Stimulated activated naive CD8-positive, alpha-beta T cell treated with anti-CD3 and anti-CD28 coated beads, Interleukin-15, Interleukin-2, amounts not matched to agents 100 ng/mL and 50 ng/mL, for 24 hours (primary cell): ENCODE results near the gene WFS1.

Source experiments
- H3K27ac Mint-ChIP-seq: one replicate; pipeline ENCODE4 v1.8.0; 2021; ENCODE audit warnings: mild to moderate bottlenecking, mixed read lengths
- H3K27me3 Mint-ChIP-seq: one replicate; pipeline ENCODE4 v1.8.0; 2021; ENCODE audit warnings: mixed read lengths
- H3K36me3 Mint-ChIP-seq: one replicate; pipeline ENCODE4 v1.8.0; 2021; ENCODE audit warnings: low read depth, mixed read lengths
- H3K4me1 Mint-ChIP-seq: one replicate; pipeline ENCODE4 v1.8.0; 2021; ENCODE audit warnings: low read depth, mixed read lengths
- H3K4me3 Mint-ChIP-seq: one replicate; pipeline ENCODE4 v1.8.0; 2021; ENCODE audit warnings: mild to moderate bottlenecking, mixed read lengths
- H3K9me3 Mint-ChIP-seq: one replicate; pipeline ENCODE4 v1.8.0; 2021; ENCODE audit warnings: mixed read lengths

The WFS1 gene

GRCh38 chr4:6269616-6270511 is at the start of gene WFS1:
Gene WFS1 (plus strand): TSS chr4:6269850. CDS start chr4:6277456, 7,606 bp downstream.
- H3K27me3 Mint-ChIP-seq = peaks cover 9% of the 10 kb centered on the region
- no peaks in the 10 kb centered on the region for H3K9me3 Mint-ChIP-seq
- H3K4me3 Mint-ChIP-seq = peak within 1 kb of the TSS; percentile 80
- no peaks in the 10 kb centered on the region for H3K36me3 Mint-ChIP-seq
- no peak within 1 kb of the TSS for H3K27ac Mint-ChIP-seq
- H3K4me1 Mint-ChIP-seq = peaks cover 14% of the 10 kb centered on the region

GRCh38 chr4:6221301-6221850 is 48.3 kb upstream of the WFS1 start:
- peaks cover 4% of the 10 kb centered on the region for H3K9me3 Mint-ChIP-seq
- no peak overlapping the region for H3K4me3 Mint-ChIP-seq
- no peaks in the 10 kb centered on the region for H3K36me3 Mint-ChIP-seq
- H3K4me1 Mint-ChIP-seq = no peaks in the 10 kb centered on the region
- H3K27ac Mint-ChIP-seq = no peak overlapping the region
- H3K27me3 Mint-ChIP-seq = peaks cover 66% of the 10 kb centered on the region

- Mint-ChIP-seq H3K4me3 (no peak overlapping the region), H3K36me3 (no peaks in the 10 kb centered on the region), H3K27me3 (peaks cover 61% of the 10 kb centered on the region)
Observed at GRCh38 chr4:6221851-6222760, 47.5 kb upstream of the WFS1 start.

GRCh38 chr4:6222761-6223292 is 46.8 kb upstream of the WFS1 start:
- Mint-ChIP-seq H3K9me3 (no peaks in the 10 kb centered on the region), H3K36me3 (no peaks in the 10 kb centered on the region), H3K27ac (no peak overlapping the region), H3K4me1 (no peaks in the 10 kb centered on the region), H3K27me3 (peaks cover 56% of the 10 kb centered on the region), H3K4me3 (no peak overlapping the region)

More at GRCh38 chr4:6221851-6222760, 47.5 kb upstream of the WFS1 start:
- Mint-ChIP-seq H3K27ac (no peak overlapping the region), H3K9me3 (no peaks in the 10 kb centered on the region), H3K4me1 (no peaks in the 10 kb centered on the region)

- Mint-ChIP-seq H3K9me3 (no peaks in the 10 kb centered on the region), H3K27me3 (peaks cover 49% of the 10 kb centered on the region)
Observed at GRCh38 chr4:6224735-6225134, 44.9 kb upstream of the WFS1 start.

GRCh38 chr4:6225469-6225868 is 44.2 kb upstream of the WFS1 start:
- no peak overlapping the region for H3K27ac Mint-ChIP-seq
- peaks cover 46% of the 10 kb centered on the region for H3K27me3 Mint-ChIP-seq
- no peak overlapping the region for H3K4me3 Mint-ChIP-seq
- H3K9me3 Mint-ChIP-seq = no peaks in the 10 kb centered on the region
- no peaks in the 10 kb centered on the region for H3K36me3 Mint-ChIP-seq
- no peaks in the 10 kb centered on the region for H3K4me1 Mint-ChIP-seq

More at GRCh38 chr4:6224735-6225134, 44.9 kb upstream of the WFS1 start:
- H3K36me3 Mint-ChIP-seq = no peaks in the 10 kb centered on the region
- no peak overlapping the region for H3K4me3 Mint-ChIP-seq
- H3K4me1 Mint-ChIP-seq = no peaks in the 10 kb centered on the region
- no peak overlapping the region for H3K27ac Mint-ChIP-seq

GRCh38 chr4:6226506-6226905 is 43.1 kb upstream of the WFS1 start:
- Mint-ChIP-seq H3K36me3 (no peaks in the 10 kb centered on the region), H3K4me1 (no peaks in the 10 kb centered on the region), H3K27me3 (peaks cover 36% of the 10 kb centered on the region), H3K4me3 (no peak overlapping the region), H3K27ac (no peak overlapping the region), H3K9me3 (no peaks in the 10 kb centered on the region)

GRCh38 chr4:6227412-6228157 is 42.1 kb upstream of the WFS1 start:
- Mint-ChIP-seq H3K27ac (no peak overlapping the region), H3K27me3 (peaks cover 32% of the 10 kb centered on the region), H3K36me3 (no peaks in the 10 kb centered on the region), H3K4me1 (no peaks in the 10 kb centered on the region), H3K9me3 (no peaks in the 10 kb centered on the region), H3K4me3 (no peak overlapping the region)

- H3K4me1 Mint-ChIP-seq = no peaks in the 10 kb centered on the region
- H3K27me3 Mint-ChIP-seq = peaks cover 23% of the 10 kb centered on the region
- H3K4me3 Mint-ChIP-seq = no peak overlapping the region
- H3K27ac Mint-ChIP-seq = no peak overlapping the region
- H3K36me3 Mint-ChIP-seq = no peaks in the 10 kb centered on the region
- H3K9me3 Mint-ChIP-seq = no peaks in the 10 kb centered on the region
Observed at GRCh38 chr4:6228158-6229067, 41.2 kb upstream of the WFS1 start.

- H3K27ac Mint-ChIP-seq = no peak overlapping the region
- H3K9me3 Mint-ChIP-seq = no peaks in the 10 kb centered on the region
- H3K4me3 Mint-ChIP-seq = no peak overlapping the region
- no peaks in the 10 kb centered on the region for H3K36me3 Mint-ChIP-seq
- no peaks in the 10 kb centered on the region for H3K4me1 Mint-ChIP-seq
- peaks cover 17% of the 10 kb centered on the region for H3K27me3 Mint-ChIP-seq
Observed at GRCh38 chr4:6229095-6229494, 40.6 kb upstream of the WFS1 start.

GRCh38 chr4:6229671-6230501 is 39.8 kb upstream of the WFS1 start:
- Mint-ChIP-seq H3K9me3 (no peaks in the 10 kb centered on the region), H3K4me3 (no peak overlapping the region), H3K27ac (no peak overlapping the region), H3K36me3 (no peaks in the 10 kb centered on the region), H3K27me3 (peaks cover 12% of the 10 kb centered on the region), H3K4me1 (no peaks in the 10 kb centered on the region)

- Mint-ChIP-seq H3K4me1 (no peaks in the 10 kb centered on the region), H3K27ac (no peak overlapping the region), H3K36me3 (no peaks in the 10 kb centered on the region), H3K4me3 (no peak overlapping the region), H3K27me3 (peaks cover 8% of the 10 kb centered on the region), H3K9me3 (no peaks in the 10 kb centered on the region)
Observed at GRCh38 chr4:6230502-6230785, 39.2 kb upstream of the WFS1 start.
